ENCODE measurements around the gene KIF26A. TPM values are rescaled to one million over a fixed set of nuclear protein-coding genes. Genes with fewer than 3 reads are reported as not detected.

KIF26A gene
- total and polyA plus RNA-seq, 2 experiments from 2014 or later = 5.6 to 103 TPM

- TF ChIP-seq ZNF462 (CRISPR knock-in tag; IDR thresholded peaks at IDR 0.05) (no peak), EZH2phosphoT487 (IDR thresholded peaks at IDR 0.05; ENCODE audit: unreplicated experiment) (no peak), NANOG (IDR thresholded peaks at IDR 0.05; ENCODE audit: borderline replicate concordance) (no peak)
Observed at GRCh38 chr14:104135904-104136471, 2.4 kb upstream of the KIF26A start (continued).

- peaks cover 35% of the 10 kb centered on the region for H3K27me3 Mint-ChIP-seq (ENCODE audit: insufficient read depth, low read depth, poor library complexity)
- H3K4me2 ChIP-seq = peak overlapping the region; percentile 90
- TF ChIP-seq EZH2phosphoT487 (IDR thresholded peaks at IDR 0.05; ENCODE audit: unreplicated experiment) (peak; percentile 57), EZH2 (IDR thresholded peaks at IDR 0.05; ENCODE audit: low read depth, unreplicated experiment) (peak; percentile 67), CREB1 (CRISPR knock-in tag; IDR thresholded peaks at IDR 0.05; ENCODE audit: low read depth) (no peak), REST (IDR thresholded peaks at IDR 0.05; ENCODE audit: unreplicated experiment) (no peak), ZNF114 (CRISPR knock-in tag; IDR thresholded peaks at IDR 0.05) (no peak), CTCF (conservative IDR thresholded peaks at IDR 0.05; ENCODE audit: low read depth in 2 of 2) (no peak; a peak in 1 of 4 replicates)
Observed at GRCh38 chr14:104136472-104137296, 1.7 kb upstream of the KIF26A start.

More at GRCh38 chr14:104136472-104137296, 1.7 kb upstream of the KIF26A start:
- DNase-seq (ENCODE audit: low spot score) (no peak), ATAC-seq (no peak)
- peak overlapping the region; percentile 68 for H3K4me3 Mint-ChIP-seq
- Histone ChIP-seq H3K36me3 (ENCODE audit: insufficient read depth) (no peaks in the 10 kb centered on the region), H4K20me1 (replicated peaks; ENCODE audit: insufficient read depth) (no peaks in the 10 kb centered on the region), H3K4me3 (peak overlapping the region; percentile 71), H3K27me3 (ENCODE audit: insufficient read depth) (peaks cover 27% of the 10 kb centered on the region), H3K79me2 (replicated peaks; ENCODE audit: insufficient read depth) (peaks cover 23% of the 10 kb centered on the region), H2AFZ (peak overlapping the region; percentile 56; the same call in 1 of the 2 replicates), H3F3A (replicated peaks; ENCODE audit: low read depth) (no peaks in the 10 kb centered on the region), H3K4me1 (ENCODE audit: insufficient read depth) (peaks cover 12% of the 10 kb centered on the region), H3K9me2 (ENCODE audit: insufficient read depth) (no peaks in the 10 kb centered on the region), H3K27ac (ENCODE audit: low read depth) (no peak overlapping the region)
- H3K27ac Mint-ChIP-seq = no peak overlapping the region
- no peaks in the 10 kb centered on the region for H3K9me3 Mint-ChIP-seq
- no peaks in the 10 kb centered on the region for H3K36me3 Mint-ChIP-seq (ENCODE audit: low read depth)
- peaks cover 22% of the 10 kb centered on the region; the same call in 2 of the 3 replicates for H3K4me1 Mint-ChIP-seq
